HG03159 (cell line): ENCODE results near the gene GLP1R.

Experiments
- ATAC-seq: cut with Tn5 transposase; IDR thresholded peaks from one replicate; pipeline ENCODE4 v1.9.1; 2021; ENCODE audit warnings: mild to moderate bottlenecking, moderate library complexity; ENCODE audit not compliant: unreplicated experiment

GLP1R gene

DNA sequence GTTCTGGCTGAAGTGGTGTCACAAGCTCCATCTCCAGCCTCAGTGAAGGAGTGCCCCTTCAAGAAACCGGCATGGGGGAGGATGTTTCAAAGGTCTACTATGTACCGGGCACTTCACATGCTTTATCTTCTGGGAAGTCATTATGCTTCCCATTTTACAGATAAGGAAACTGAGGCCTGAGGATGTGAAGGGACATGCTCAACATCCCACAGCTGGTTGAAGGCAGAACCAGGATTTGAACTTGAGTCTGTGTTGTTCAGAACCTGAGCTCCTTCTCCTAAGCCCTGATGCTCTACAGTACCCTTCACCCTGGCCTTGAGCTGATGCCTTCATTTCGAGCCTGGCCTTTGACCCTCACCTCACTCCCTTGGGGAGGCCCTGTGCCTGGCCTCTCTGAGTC lies 13.0 kb downstream of the GLP1R start:
- ATAC-seq = no peak

DNA sequence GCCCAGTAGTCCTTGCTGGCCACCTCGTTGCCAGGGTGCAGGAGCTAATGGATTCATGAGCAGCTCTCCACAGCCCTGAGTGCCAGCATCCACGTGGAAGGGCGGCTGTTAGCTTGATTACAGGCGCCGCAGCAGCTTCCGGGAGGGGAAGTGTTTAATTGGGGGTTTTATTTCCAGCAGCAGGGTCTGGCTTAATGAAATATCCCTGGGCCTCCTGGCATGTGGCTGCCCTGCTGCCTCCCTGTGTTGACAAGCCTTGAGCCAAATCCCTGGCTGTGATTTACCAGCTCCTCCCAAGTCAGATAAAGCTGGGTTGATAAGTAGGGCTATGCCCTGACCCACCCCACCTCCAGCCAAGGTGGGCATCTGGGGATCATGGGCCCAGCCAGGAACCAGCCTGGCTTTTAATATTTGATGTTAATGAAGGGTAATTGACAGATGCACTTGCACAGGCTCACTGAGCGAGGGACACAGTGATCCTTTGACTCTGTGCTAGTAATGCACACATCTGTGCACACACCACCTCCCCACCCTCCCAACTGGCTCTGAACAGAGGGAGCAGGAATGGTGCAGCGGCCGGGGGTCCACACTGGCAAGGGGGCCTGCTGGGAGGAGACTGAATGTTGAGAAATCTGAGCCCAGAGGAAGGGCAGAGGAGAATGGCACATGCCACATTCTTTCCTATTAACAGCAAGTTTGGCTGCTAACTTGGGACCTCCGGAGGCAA lies 13.6 kb downstream of the GLP1R start:
- no peak for ATAC-seq

DNA sequence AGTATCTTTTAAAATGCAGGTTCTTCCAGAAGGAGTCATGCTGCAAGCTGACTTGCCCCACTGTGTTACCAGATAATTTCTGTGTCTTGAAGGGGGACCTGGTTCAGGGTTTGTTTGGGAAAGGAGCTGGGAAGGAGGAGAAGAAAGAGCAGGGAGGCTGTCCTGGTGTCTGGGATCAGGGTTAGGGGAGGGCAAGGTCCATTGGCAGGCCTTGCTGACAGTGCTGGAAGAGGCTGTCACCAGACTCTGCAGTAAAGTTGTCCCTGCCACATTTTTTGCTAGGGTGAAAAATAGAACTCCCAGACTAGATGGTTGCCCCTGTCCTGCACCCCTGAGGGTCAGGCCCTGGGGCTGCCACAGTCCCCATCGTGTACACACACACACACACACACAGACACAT lies 14.9 kb downstream of the GLP1R start:
- no peak for ATAC-seq

GRCh38 chr6:39065561-39065960 lies 17.0 kb downstream of the GLP1R start:
- no peak for ATAC-seq

DNA sequence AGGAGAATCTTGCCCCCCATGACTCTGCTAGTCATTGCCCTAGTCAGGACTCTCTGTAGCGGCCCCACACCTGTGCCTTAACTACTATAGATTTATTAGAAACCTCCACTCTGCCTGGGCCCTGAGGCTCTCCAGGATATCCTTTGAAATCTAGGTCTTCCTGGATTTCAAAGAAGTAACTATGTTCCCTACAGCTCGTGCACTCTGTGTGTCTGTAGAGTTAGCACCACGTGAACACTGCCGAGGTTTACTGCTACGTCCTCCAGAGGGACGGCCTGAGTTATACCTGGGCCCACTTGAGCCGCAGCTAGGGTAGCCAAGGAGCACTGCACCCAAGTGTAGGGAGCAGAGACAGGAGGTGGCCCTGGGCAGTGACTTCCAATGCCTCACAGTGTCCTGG lies 19.8 kb downstream of the GLP1R start:
- no peak for ATAC-seq

- ATAC-seq = no peak
Observed at GRCh38 chr6:39072830-39073229, 24.2 kb downstream of the GLP1R start.

GRCh38 chr6:39073471-39074355 lies 25.1 kb downstream of the GLP1R start:
- no peak for ATAC-seq

GRCh38 chr6:39074486-39074885 lies 25.9 kb downstream of the GLP1R start:
- no peak for ATAC-seq

DNA sequence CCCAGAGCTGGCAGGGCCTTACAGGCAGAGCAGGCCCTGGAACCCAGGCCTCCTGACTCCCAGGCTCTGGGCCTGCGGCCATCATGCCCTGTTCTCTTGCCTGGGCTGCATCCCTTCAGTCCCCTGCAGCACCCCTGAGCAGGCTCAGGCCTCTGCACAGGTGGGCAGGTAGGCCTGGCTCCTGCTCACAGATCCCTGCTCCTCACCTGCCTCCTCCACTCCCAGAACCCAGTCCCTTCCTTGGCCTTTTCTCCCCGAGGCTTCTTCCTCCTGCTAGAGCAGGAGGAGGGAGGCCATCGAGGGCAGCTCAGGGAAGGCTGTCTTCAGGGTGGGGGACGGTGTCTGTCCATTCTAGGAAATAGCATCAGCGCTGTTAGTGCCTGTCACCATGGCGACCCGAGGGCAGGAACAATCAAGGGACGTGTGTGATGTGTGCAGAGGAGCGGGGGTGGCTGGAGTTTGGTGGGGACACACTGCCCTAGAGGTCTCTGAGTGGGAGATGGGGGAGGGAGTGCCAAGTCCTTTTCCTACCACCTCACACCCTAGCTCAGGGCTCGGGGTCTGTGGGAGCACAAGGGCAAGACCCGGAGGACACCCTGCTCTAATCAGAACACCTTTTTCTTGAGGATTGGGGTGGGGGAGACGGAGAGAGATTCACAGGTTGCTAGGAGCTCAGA lies 26.6 kb downstream of the GLP1R start:
- no peak for ATAC-seq

GRCh38 chr6:39075807-39076622 lies 27.4 kb downstream of the GLP1R start:
- ATAC-seq = no peak

DNA sequence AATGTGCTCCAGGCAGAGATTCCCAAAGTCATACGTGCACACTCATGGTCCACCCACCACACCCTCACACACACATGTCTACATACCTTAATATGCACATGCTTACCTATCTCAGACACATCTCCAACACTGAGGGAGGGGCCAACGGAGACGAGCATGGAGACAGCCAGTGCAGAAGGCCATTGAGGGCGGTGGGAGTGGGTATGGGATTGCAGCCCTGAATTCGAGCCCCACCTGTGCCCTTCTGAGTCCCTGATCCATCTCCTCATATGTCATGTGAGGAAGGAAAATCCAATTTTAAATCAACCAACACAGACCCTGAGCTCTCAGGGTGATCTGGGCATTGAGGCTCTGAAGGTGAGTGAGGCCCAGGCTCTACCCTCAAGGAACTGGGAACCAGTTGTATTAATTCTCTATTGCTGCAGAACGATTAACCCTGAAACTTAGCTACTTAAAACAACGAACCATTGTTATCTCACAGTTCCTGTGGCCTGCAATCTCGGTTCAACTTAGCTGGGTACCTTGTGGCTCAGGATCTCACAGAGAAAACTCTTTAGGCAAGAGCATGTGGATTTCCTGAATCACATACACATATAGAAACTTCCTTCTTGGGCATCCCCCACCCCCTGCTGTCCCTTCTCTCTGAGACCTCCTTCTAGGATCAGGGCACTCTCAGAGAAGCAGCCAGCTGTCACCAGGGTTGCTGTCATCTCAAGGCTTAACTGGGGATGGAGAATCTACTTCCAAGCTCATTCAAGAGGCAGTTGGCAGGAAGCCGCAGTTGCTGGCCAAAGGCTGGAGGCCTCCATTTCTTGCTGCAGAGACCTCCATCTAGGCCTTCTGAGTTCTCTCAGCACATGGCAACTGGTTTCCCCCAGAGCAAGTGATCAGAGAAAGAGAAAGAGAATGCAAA lies 28.3 kb downstream of the GLP1R start:
- ATAC-seq = no peak

GRCh38 chr6:39077882-39078594 lies 29.5 kb downstream of the GLP1R start:
- no peak for ATAC-seq

DNA sequence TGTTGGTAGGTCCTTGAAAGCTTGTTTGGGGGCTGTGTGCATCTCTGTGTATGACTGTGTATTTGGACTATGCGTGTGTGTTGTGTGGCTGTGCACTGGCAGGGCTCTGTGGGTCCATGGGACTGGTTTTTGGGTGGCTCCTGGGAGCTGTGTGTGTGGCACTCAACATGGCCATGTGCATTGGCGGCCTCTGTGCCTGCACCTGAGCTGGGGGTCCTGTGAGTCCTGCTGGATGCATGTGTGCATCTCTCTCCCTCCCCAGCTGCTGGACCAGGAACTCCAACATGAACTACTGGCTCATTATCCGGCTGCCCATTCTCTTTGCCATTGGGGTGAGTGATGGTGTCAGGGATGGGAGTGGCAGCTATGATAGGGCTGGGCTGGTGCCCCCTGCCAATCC lies 30.1 kb downstream of the GLP1R start:
- no peak for ATAC-seq

DNA sequence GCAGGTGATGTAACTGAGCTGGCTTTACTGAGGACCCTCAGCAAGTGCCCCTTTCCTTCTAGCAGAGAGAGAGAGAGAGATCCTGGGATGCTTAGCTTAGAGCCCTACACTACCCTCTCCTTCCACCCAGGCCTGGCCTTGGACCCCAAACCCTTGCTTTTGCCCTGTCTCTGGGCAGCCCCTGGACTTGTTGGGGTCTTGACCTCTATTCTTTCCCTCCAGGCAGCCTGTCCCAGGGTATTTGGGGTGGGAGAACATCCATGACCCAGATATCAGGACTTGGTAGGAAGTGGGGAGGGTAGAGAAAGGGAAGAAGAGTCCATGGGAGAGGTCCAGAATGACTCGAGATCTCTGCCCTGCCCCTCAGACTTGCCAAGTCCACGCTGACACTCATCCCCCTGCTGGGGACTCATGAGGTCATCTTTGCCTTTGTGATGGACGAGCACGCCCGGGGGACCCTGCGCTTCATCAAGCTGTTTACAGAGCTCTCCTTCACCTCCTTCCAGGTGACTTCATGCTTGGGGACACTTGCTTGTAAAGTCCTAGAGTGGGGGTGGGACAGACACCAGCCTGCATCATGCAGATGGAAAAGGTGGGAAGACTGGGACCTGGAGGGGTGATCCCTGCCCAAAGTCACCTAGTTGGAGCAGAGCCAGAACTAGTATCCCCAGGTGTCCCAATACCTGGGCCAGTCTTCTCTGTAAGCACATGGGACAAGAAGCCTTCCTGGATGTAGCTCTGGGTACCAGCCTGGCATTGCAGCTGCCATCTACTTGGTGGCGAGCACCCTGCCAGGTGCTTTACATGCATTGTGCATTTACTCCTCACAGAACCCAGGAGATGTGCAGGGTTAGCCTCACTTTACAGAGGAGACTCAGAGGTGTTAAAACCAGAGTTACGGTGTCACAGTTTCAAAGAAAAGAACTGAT lies 30.9 kb downstream of the GLP1R start:
- ATAC-seq = no peak

DNA sequence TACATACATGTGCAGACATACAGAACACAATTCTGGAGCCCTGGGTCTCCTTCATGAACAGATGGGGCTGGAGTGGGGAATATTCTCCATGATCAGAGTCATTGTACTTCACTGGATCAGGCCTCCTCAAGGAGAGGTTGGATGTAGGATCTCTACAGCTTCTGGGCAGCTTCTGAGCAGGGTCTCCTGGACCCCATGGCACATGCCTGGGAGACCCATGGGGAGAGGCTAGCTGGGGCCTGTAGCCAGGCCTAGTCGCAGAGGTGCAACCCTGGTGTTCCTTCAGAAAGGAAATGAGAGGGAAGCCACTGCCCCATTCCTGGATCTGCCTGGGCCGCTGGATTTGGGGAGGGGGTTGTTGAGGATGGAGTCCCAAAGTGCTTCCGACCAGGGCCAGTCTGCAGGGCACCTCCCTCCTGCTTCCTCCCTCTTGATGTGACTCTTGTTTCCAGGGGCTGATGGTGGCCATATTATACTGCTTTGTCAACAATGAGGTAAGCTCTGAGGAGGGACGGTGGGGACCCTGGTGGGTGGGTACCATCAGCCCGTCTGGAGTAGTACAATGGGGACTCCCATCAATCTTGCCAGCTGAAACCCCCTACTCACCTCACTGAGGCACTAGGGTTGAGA lies 31.8 kb downstream of the GLP1R start:
- ATAC-seq = no peak

- ATAC-seq = no peak
Observed at GRCh38 chr6:39082310-39082709, 33.7 kb downstream of the GLP1R start.

GRCh38 chr6:39083231-39083634 lies 34.7 kb downstream of the GLP1R start:
- no peak for ATAC-seq

- no peak for ATAC-seq
Observed at GRCh38 chr6:39084506-39084905, 35.9 kb downstream of the GLP1R start.
